GM23338 (cell line): Measurements from ENCODE around the gene MAP3K10.

Experiments used
- CREB1 ChIP-seq: fragments of 250-450 bp; sonication (Bioruptor Pico); IDR thresholded peaks from 2 replicates; pipeline ENCODE4 v1.5.0; 2020; ENCODE audit warnings: low read depth, mild to moderate bottlenecking, moderate library complexity
- CTCF ChIP-seq, 2 experiments: fragments of 200-600 bp in 1 of 2; sonication (generic) in 1 of 2; conservative IDR thresholded peaks; 2 replicates each; pipeline versions ENCODE4 v1.5.1 to v1.6.1; 2016 to 2017; ENCODE audit warnings: antibody characterized with exemption in 2 of 2, low read depth in 2 of 2, mild to moderate bottlenecking in 2 of 2, moderate library complexity in 1 of 2
- EZH2 ChIP-seq: fragments of 200-600 bp; sonication (generic); IDR thresholded peaks from one replicate; pipeline ENCODE4 v1.8.0; 2017; ENCODE audit warnings: antibody characterized with exemption, mild to moderate bottlenecking, low read depth; ENCODE audit not compliant: unreplicated experiment
- JUNB ChIP-seq: IDR thresholded peaks from one replicate; pipeline ENCODE4 v1.6.1; 2016; ENCODE audit warnings: antibody characterized with exemption; ENCODE audit not compliant: unreplicated experiment
- POLR2AphosphoS5 ChIP-seq: IDR thresholded peaks from 2 replicates; pipeline ENCODE4 v1.6.1; 2016; ENCODE audit warnings: antibody characterized with exemption, low read depth

GRCh38 chr19:40193587-40193849 lies 2.3 kb downstream of the MAP3K10 start:
- no peak for TF ChIP-seq POLR2AphosphoS5
- TF ChIP-seq CTCF (conservative IDR thresholded peaks at IDR 0.05; ENCODE audit: low read depth in 2 of 2) = no peak
- TF ChIP-seq JUNB = no peak
- no peak for TF ChIP-seq CREB1 (CRISPR knock-in tag)
- no peak for TF ChIP-seq EZH2
